ENCODE data around the gene SEZ6.

GRCh38 chr17:28989028-28989427, 16.8 kb downstream of the SEZ6 start:
- TF ChIP-seq CTCF (conservative IDR thresholded peaks at IDR 0.05 in 1 of 2, IDR thresholded peaks at IDR 0.05 in 1 of 2; ENCODE audit: low read depth in 1 of 2, low read length in 2 of 2) (no peak), EZH2 (IDR thresholded peaks at IDR 0.05; ENCODE audit: low read length, missing control alignments) (no peak)
